Activated B cell treated with CpG ODN at 0.5 μM for 24 hours (primary cell): ENCODE data around the gene ARMS2. TPM values are rescaled to one million over a fixed set of nuclear protein-coding genes. Genes with fewer than 3 reads are reported as not detected.

Experiments
- ATAC-seq: fragments of 200-7000 bp; cut with Tn5 transposase; one replicate; pipeline ENCODE4 v1.10.0; 2021; ENCODE audit warnings: low read depth, mild to moderate bottlenecking, moderate library complexity
- CTCF ChIA-PET: fragments of 350-600 bp; sonication (Branson Sonifier 250); formaldehyde crosslinking; loops from one replicate; lab custom pipeline; 2021; ENCODE audit warnings: antibody characterized with exemption; lab: Charles Lee
- POLR2A ChIA-PET: fragments of 350-600 bp; sonication (Branson Sonifier 250); formaldehyde crosslinking; loops from one replicate; lab custom pipeline; 2021; ENCODE audit warnings: antibody characterized with exemption; lab: Charles Lee
- DNase-seq: peaks from one replicate; pipeline ENCODE4 v3.0.0; 2022
- H3K27ac Mint-ChIP-seq: one replicate; pipeline ENCODE4 v1.8.0; 2020; ENCODE audit warnings: mixed read lengths
- H3K27me3 Mint-ChIP-seq: one replicate; pipeline ENCODE4 v1.8.0; 2021; ENCODE audit warnings: mixed read lengths
- H3K36me3 Mint-ChIP-seq: one replicate; pipeline ENCODE4 v1.8.0; 2021; ENCODE audit warnings: low read depth, mixed read lengths
- H3K4me1 Mint-ChIP-seq: one replicate; pipeline ENCODE4 v1.8.0; 2021; ENCODE audit warnings: mixed read lengths
- H3K4me3 Mint-ChIP-seq: one replicate; pipeline ENCODE4 v1.8.0; 2020; ENCODE audit warnings: mild to moderate bottlenecking, mixed read lengths
- H3K9me3 Mint-ChIP-seq: one replicate; pipeline ENCODE4 v1.8.0; 2020; ENCODE audit warnings: mixed read lengths
- CTCF ChIP-seq: fragments of 200-600 bp; IDR thresholded peaks from one replicate; pipeline ENCODE4 v1.8.0; 2022; ENCODE audit warnings: antibody characterized with exemption, mild to moderate bottlenecking
- intact Hi-C: fragments of 100-400 bp; cut with micrococcal nuclease; formaldehyde crosslinking; loops from one replicate; pipeline ENCODE4 v1.15.1; 2024
- total RNA-seq: library from RNA; stranded (reverse); gene quantifications from 2 replicates; pipeline ENCODE4 v1.2.3, GENCODE V29; 2022

ARMS2 gene
- total RNA-seq, 1 donor from 2014 or later, result not detected

- Mint-ChIP-seq H3K4me1 (no peaks in the 10 kb centered on the region), H3K4me3 (no peak overlapping the region), H3K27ac (no peak overlapping the region), H3K27me3 (peaks cover 14% of the 10 kb centered on the region), H3K36me3 (no peaks in the 10 kb centered on the region), H3K9me3 (no peaks in the 10 kb centered on the region)
- POLR2A ChIA-PET, result no interaction called here
- intact Hi-C loops, result no loop called here
- no peak for ATAC-seq
- no peak for DNase-seq
- TF ChIP-seq CTCF, result no peak
- CTCF ChIA-PET, result no interaction called here
These were observed 35.8 kb downstream of the ARMS2 start for GRCh38 chr10:122490268-122490667.

GRCh38 chr10:122490786-122491680 is 36.6 kb downstream of the ARMS2 start:
- no peak for DNase-seq
- TF ChIP-seq CTCF, result no peak
- Mint-ChIP-seq H3K27me3 (peaks cover 14% of the 10 kb centered on the region), H3K9me3 (no peaks in the 10 kb centered on the region), H3K27ac (no peak overlapping the region), H3K4me3 (no peak overlapping the region), H3K36me3 (no peaks in the 10 kb centered on the region), H3K4me1 (no peaks in the 10 kb centered on the region)
- ATAC-seq, result no peak
- CTCF ChIA-PET, result no interaction called here
- intact Hi-C loops, result no loop called here
- POLR2A ChIA-PET, result no interaction called here

- Mint-ChIP-seq H3K4me3 (no peak overlapping the region), H3K27me3 (peaks cover 14% of the 10 kb centered on the region), H3K4me1 (no peaks in the 10 kb centered on the region), H3K36me3 (no peaks in the 10 kb centered on the region), H3K9me3 (no peaks in the 10 kb centered on the region), H3K27ac (no peak overlapping the region)
- intact Hi-C loops, result no loop called here
- DNase-seq (no peak), ATAC-seq (no peak)
- no peak for TF ChIP-seq CTCF
- ChIA-PET POLR2A (no interaction called here), CTCF (no interaction called here)
These were observed 37.6 kb downstream of the ARMS2 start for GRCh38 chr10:122492006-122492405.

- Mint-ChIP-seq H3K9me3 (no peaks in the 10 kb centered on the region), H3K27ac (no peak overlapping the region), H3K4me3 (no peak overlapping the region), H3K4me1 (no peaks in the 10 kb centered on the region), H3K36me3 (no peaks in the 10 kb centered on the region), H3K27me3 (peaks cover 15% of the 10 kb centered on the region)
- no peak for TF ChIP-seq CTCF
- ATAC-seq, result no peak
- intact Hi-C loops, result no loop called here
- no peak for DNase-seq
- POLR2A ChIA-PET, result no interaction called here
- CTCF ChIA-PET, result no interaction called here
These were observed 38.6 kb downstream of the ARMS2 start for GRCh38 chr10:122492999-122493481.

GRCh38 chr10:122493761-122494160 is 39.3 kb downstream of the ARMS2 start:
- Mint-ChIP-seq H3K4me1 (no peaks in the 10 kb centered on the region), H3K36me3 (no peaks in the 10 kb centered on the region), H3K27ac (no peak overlapping the region), H3K27me3 (peaks cover 16% of the 10 kb centered on the region), H3K4me3 (no peak overlapping the region), H3K9me3 (no peaks in the 10 kb centered on the region)
- ChIA-PET CTCF (no interaction called here), POLR2A (no interaction called here)
- intact Hi-C loops, result no loop called here
- no peak for ATAC-seq
- TF ChIP-seq CTCF, result no peak
- DNase-seq, result no peak
